GM12878 (cell line): ENCODE measurements around the gene FAM53B. TPM values are rescaled to one million over a fixed set of nuclear protein-coding genes. Genes with fewer than 3 reads are reported as not detected.

ENCODE experiments used
- ATAC-seq: fragments of 200-7000 bp; cut with Tn5 transposase; 3 replicates; pipeline ENCODE4 v1.9.1; 2020; ENCODE audit warnings: mild to moderate bottlenecking, moderate library complexity
- BruUV-seq: library from RNA; stranded (reverse); fragments of 400-500 nt; replicated peaks from 2 replicates; lab custom pipeline; 2021; lab: Mats Ljungman, UMichigan
- CTCF ChIA-PET: fragments of 300-600 bp; sonication (Branson Sonifier 250); formaldehyde crosslinking; extraction: SDS; loops from one replicate; lab custom pipeline; 2021; ENCODE audit warnings: inconsistent platforms; lab: Yijun Ruan, JAX
- POLR2A ChIA-PET: fragments of 350-600 bp; formaldehyde crosslinking; extraction: SDS; loops from one replicate; lab custom pipeline; 2021; ENCODE audit warnings: inconsistent platforms; lab: Charles Lee
- RAD21 ChIA-PET: fragments of 300-600 bp; sonication (Branson Sonifier 250); formaldehyde crosslinking; loops from one replicate; lab custom pipeline; 2023; ENCODE audit warnings: antibody characterized with exemption; ENCODE audit not compliant: unreplicated experiment; lab: Charles Lee
- SMC1A ChIA-PET: fragments of 300-600 bp; sonication (Branson Sonifier 250); formaldehyde crosslinking; loops from one replicate; lab custom pipeline; 2023; ENCODE audit not compliant: unreplicated experiment, uncharacterized antibody; lab: Charles Lee
- DNase-seq: peaks from one replicate; pipeline ENCODE4 v3.0.0-alpha.2; 2011; ENCODE audit warnings: low read depth, low spot score
- FAIRE-seq: peaks from 3 replicates; lab custom pipeline; 2011; peaks lifted over from hg19 to GRCh38; lab: Jason Lieb, UNC
- H2AFZ ChIP-seq: 2 replicates; pipeline ENCODE4 v1.6.0; 2011; ENCODE audit warnings: low read depth, low read length, control low read depth; ENCODE audit not compliant: control insufficient read depth
- H3K27ac ChIP-seq: 2 replicates; pipeline ENCODE4 v1.5.1; 2011; ENCODE audit warnings: control low read depth; ENCODE audit not compliant: control insufficient read depth, insufficient read depth
- H3K27me3 ChIP-seq, 2 experiments: replicated peaks in 1 of 2; 2 replicates each; pipeline versions ENCODE4 v1.6.0 to v1.6.1; 2011; ENCODE audit warnings: low read length in 1 of 2; ENCODE audit not compliant: control insufficient read depth in 2 of 2, insufficient read depth in 2 of 2
- H3K36me3 ChIP-seq, 2 experiments: 2 replicates each; pipeline ENCODE4 v1.5.1; 2011; ENCODE audit warnings: low read length in 1 of 2; ENCODE audit not compliant: control insufficient read depth in 2 of 2, insufficient read depth in 2 of 2
- H3K4me1 ChIP-seq: 2 replicates; pipeline ENCODE4 v1.6.1; 2011; ENCODE audit warnings: mild to moderate bottlenecking, low read length, moderate library complexity, mixed read lengths; ENCODE audit not compliant: control insufficient read depth, insufficient read depth
- H3K4me2 ChIP-seq: 2 replicates; pipeline ENCODE4 v1.6.0; 2011; ENCODE audit warnings: control low read depth; ENCODE audit not compliant: control insufficient read depth, insufficient read depth
- H3K4me3 ChIP-seq: fragments of 200-600 bp; sonication (generic); 2 replicates; pipeline ENCODE4 v1.5.1; 2016
- H3K79me2 ChIP-seq: 2 replicates; pipeline ENCODE4 v1.6.0; 2011; ENCODE audit warnings: low read length; ENCODE audit not compliant: control insufficient read depth, insufficient read depth
- H3K9ac ChIP-seq: 2 replicates; pipeline ENCODE4 v1.8.0; 2011; ENCODE audit warnings: low read length, control low read depth, mixed read lengths; ENCODE audit not compliant: control insufficient read depth, insufficient read depth
- H3K9me3 ChIP-seq: replicated peaks from 3 replicates; pipeline ENCODE4 v1.5.1; 2011; ENCODE audit warnings: mild to moderate bottlenecking, low read length; ENCODE audit not compliant: control insufficient read depth, insufficient read depth
- H4K20me1 ChIP-seq: 2 replicates; pipeline ENCODE4 v1.6.0; 2011; ENCODE audit not compliant: control insufficient read depth, insufficient read depth
- CREM ChIP-seq: IDR thresholded peaks from 2 replicates; pipeline ENCODE4 v1.6.1; 2014; ENCODE audit warnings: antibody characterized with exemption, low read depth
- DPF2 ChIP-seq: fragments of 450-650 bp; IDR thresholded peaks from 2 replicates; pipeline ENCODE4 v1.6.1; 2017; ENCODE audit warnings: mild to moderate bottlenecking
- FOS ChIP-seq: IDR thresholded peaks from 3 replicates; pipeline ENCODE4 v1.6.1; 2011; ENCODE audit warnings: borderline replicate concordance; ENCODE audit not compliant: insufficient read length; ENCODE audit errors: extremely low read depth
- IKZF2 ChIP-seq, 2 experiments: fragments of 450-650 bp; IDR thresholded peaks; 2 replicates each; pipeline ENCODE4 v1.6.1; 2017; ENCODE audit warnings: mild to moderate bottlenecking in 2 of 2, moderate library complexity in 2 of 2
- LARP7 ChIP-seq: fragments of 450-650 bp; IDR thresholded peaks from 2 replicates; pipeline ENCODE4 v1.6.1; 2017; ENCODE audit warnings: mild to moderate bottlenecking
- NKRF ChIP-seq: fragments of 450-650 bp; conservative IDR thresholded peaks from 2 replicates; pipeline ENCODE4 v1.6.1; 2017; ENCODE audit warnings: mild to moderate bottlenecking, moderate library complexity
- PRDM15 ChIP-seq: fragments of 450-650 bp; formaldehyde crosslinking; IDR thresholded peaks from 2 replicates; pipeline ENCODE4 v1.4.0; 2020; ENCODE audit warnings: mild to moderate bottlenecking, moderate library complexity
- RAD21 ChIP-seq: IDR thresholded peaks from 2 replicates; pipeline ENCODE4 v1.6.1; 2011; ENCODE audit warnings: mild to moderate bottlenecking, low read depth, low read length, moderate library complexity; ENCODE audit not compliant: insufficient read depth
- SUZ12 ChIP-seq: fragments of 200-600 bp; sonication (generic); IDR thresholded peaks from one replicate; pipeline ENCODE4 v1.6.1; 2018; ENCODE audit warnings: antibody characterized with exemption, mild to moderate bottlenecking; ENCODE audit not compliant: unreplicated experiment
- YBX1 ChIP-seq: fragments of 450-650 bp; IDR thresholded peaks from 2 replicates; pipeline ENCODE4 v1.6.1; 2016; ENCODE audit warnings: antibody characterized with exemption
- ZBTB40 ChIP-seq: fragments of 450-650 bp; IDR thresholded peaks from 2 replicates; pipeline ENCODE4 v1.6.1; 2016; ENCODE audit warnings: mild to moderate bottlenecking, moderate library complexity, borderline replicate concordance
- ZNF622 ChIP-seq: fragments of 450-650 bp; IDR thresholded peaks from 2 replicates; pipeline ENCODE4 v1.6.1; 2017; ENCODE audit warnings: mild to moderate bottlenecking, inconsistent platforms
- WGBS: methylation state at CpG from one replicate; pipeline ENCODE4 v1.1.6; 2016; ENCODE audit warnings: low lambda C conversion rate; ENCODE audit not compliant: insufficient replicate concordance, insufficient coverage; ENCODE audit errors: missing lambda C conversion rate; 5-methylcytosine and 5-hydroxymethylcytosine counted together
- in situ Hi-C: fragments of 300-500 bp; cut with MboI; formaldehyde crosslinking; loops from 9 replicates; pipeline ENCODE4 v1.14.3; 2018; ENCODE audit warnings: mixed read lengths
- intact Hi-C: fragments of 100-400 bp; cut with micrococcal nuclease; formaldehyde crosslinking; loops from one replicate; pipeline ENCODE4 v1.14.2; 2022; ENCODE audit not compliant: unreplicated experiment
- polyA plus RNA-seq, 11 experiments: library from polyadenylated mRNA; depleted of rRNA in 4 of 11; unstranded in 6 of 11; stranded (reverse) in 5 of 11; fragments of >200 nt; fragmentation: Nextera tagmentation in 4 of 11; fragmentation: Illumina TruSeq in 1 of 11; extraction: Ambion mirVana in 4 of 11; extraction: Trizol in 1 of 11; gene quantifications; 1 replicate in 1 of 11; 2 replicates in 10 of 11; pipeline versions ENCODE4 v1.2.1 to v1.2.3, GENCODE V29; 2011 to 2016; ENCODE audit warnings: inconsistent platforms in 2 of 11, missing spikeins in 2 of 11, low read depth in 1 of 11
- total RNA-seq, 4 experiments: library from RNA; depleted of rRNA in 3 of 4; stranded (reverse); fragments of >200 nt in 3 of 4; fragmentation: Illumina TruSeq in 1 of 4; extraction: Trizol in 1 of 4; gene quantifications; 2 replicates each; pipeline versions ENCODE4 v1.2.1 to v1.2.3, GENCODE V29; 2013 to 2021

Gene FAM53B
- total and polyA plus RNA-seq, 10 of the 15 experiments (the other 5 are each of a cell fraction or from before 2014, with no cell fraction given), result 0.05 to 26.3 (median 8.1) TPM

- H3K9ac ChIP-seq, result no peak overlapping the region
- H3K79me2 ChIP-seq, result no peaks in the 10 kb centered on the region
- no peak overlapping the region for H2AFZ ChIP-seq
- POLR2A ChIA-PET, result interaction anchor here (0.8 to 1.9 kb wide), 2 partner anchors 9 to 67 kb away, joined by 3 to 5 read pairs; no protein-coding TSS in a partner anchor
- H4K20me1 ChIP-seq, result no peaks in the 10 kb centered on the region
- H3K9me3 ChIP-seq, result no peaks in the 10 kb centered on the region
- no peak for DNase-seq
- intact Hi-C loops (no loop called here), in situ Hi-C loops (no loop called here)
- no peak overlapping the region for H3K4me3 ChIP-seq
- RAD21 ChIA-PET, result interaction anchor here (1.1 kb wide), 1 partner anchor 9 kb away, joined by 3 read pairs; no protein-coding TSS in a partner anchor
- no peak overlapping the region for H3K27ac ChIP-seq
- BruUV-seq, result TSS peak; percentile 32
- SMC1A ChIA-PET, result interaction anchor here (0.8 to 3.2 kb wide), 9 partner anchors 7 to 79 kb away, joined by 3 to 12 read pairs (median 3); no protein-coding TSS in a partner anchor
- H3K4me2 ChIP-seq, result no peak overlapping the region
- H3K27me3 ChIP-seq, result no peaks in the 10 kb centered on the region
- ATAC-seq, result no peak
- TF ChIP-seq ZNF622, result no peak
- TF ChIP-seq FOS, result no peak
- no peak for TF ChIP-seq PRDM15
- no peak for TF ChIP-seq YBX1
- no peak for TF ChIP-seq SUZ12
- TF ChIP-seq IKZF2 (IDR thresholded peaks at IDR 0.05), result no peak
- TF ChIP-seq RAD21, result no peak
- no peak for TF ChIP-seq NKRF
- TF ChIP-seq CREM, result no peak
- TF ChIP-seq ZBTB40, result no peak
- TF ChIP-seq DPF2, result no peak
- TF ChIP-seq LARP7, result no peak
- CTCF ChIA-PET, result interaction anchor here (0.6 to 5.2 kb wide), 11 partner anchors 9 to 218 kb away, joined by 3 to 44 read pairs (median 4); no protein-coding TSS in a partner anchor
- 96% methylated on average over 5 of the region's 5 CpGs for WGBS
- no peaks in the 10 kb centered on the region for H3K4me1 ChIP-seq
- H3K36me3 ChIP-seq, result peaks cover 0 to 7% of the 10 kb centered on the region in 2 experiments; a peak in 2 of 4 replicates
- no peak for FAIRE-seq
These were observed 12.2 kb upstream of the FAM53B start for GRCh38 chr10:124756156-124756903.
